Neural cell (in vitro differentiated cells): ENCODE measurements around the gene SELP. TPM values are rescaled to one million over a fixed set of nuclear protein-coding genes. Genes with fewer than 3 reads are reported as not detected.

Experiments used
- H2AFZ ChIP-seq: fragments of 200-600, 300-800 bp; sonication (generic), shearing (Covaris generic); 2 replicates; pipeline ENCODE4 v1.6.0; 2014; ENCODE audit warnings: low read depth, mild to moderate bottlenecking, antibody characterized with exemption, low read length, moderate library complexity
- H3F3A ChIP-seq: fragments of 200-600 bp; shearing (Covaris generic); 2 replicates; pipeline ENCODE4 v1.6.1; 2016; ENCODE audit warnings: mild to moderate bottlenecking, moderate library complexity, mixed read lengths, antibody characterized with exemption, low read length; ENCODE audit not compliant: insufficient read depth, poor library complexity, severe bottlenecking
- H3K27ac ChIP-seq: fragments of 200-600, 300-800 bp; sonication (generic), shearing (Covaris generic); 2 replicates; pipeline ENCODE4 v1.5.1; 2014; ENCODE audit warnings: mild to moderate bottlenecking, low read length, moderate library complexity
- H3K27me3 ChIP-seq: fragments of 300-800, 200-600 bp; sonication (generic), shearing (Covaris generic); 2 replicates; pipeline ENCODE4 v1.6.0; 2014; ENCODE audit warnings: mild to moderate bottlenecking, low read depth, low read length, moderate library complexity; ENCODE audit not compliant: insufficient read depth
- H3K36me3 ChIP-seq: fragments of 300-800, 200-600 bp; sonication (generic), shearing (Covaris generic); 2 replicates; pipeline ENCODE4 v1.5.1; 2014; ENCODE audit warnings: mild to moderate bottlenecking, antibody characterized with exemption, low read length, moderate library complexity; ENCODE audit not compliant: insufficient read depth
- H3K4me2 ChIP-seq: fragments of 300-800, 200-600 bp; sonication (generic), shearing (Covaris generic); 2 replicates; pipeline ENCODE4 v1.6.0; 2014; ENCODE audit warnings: mild to moderate bottlenecking, low read length
- H3K4me3 ChIP-seq: fragments of 300-800, 200-600 bp; sonication (generic), shearing (Covaris generic); 2 replicates; pipeline ENCODE4 v1.5.1; 2014; ENCODE audit warnings: mild to moderate bottlenecking, low read length, moderate library complexity
- H3K79me2 ChIP-seq: fragments of 200-600 bp; shearing (Covaris generic); replicated peaks from 2 replicates; pipeline ENCODE4 v1.6.0; 2014; ENCODE audit warnings: mild to moderate bottlenecking, low read length, moderate library complexity; ENCODE audit not compliant: insufficient read depth
- H3K9ac ChIP-seq: fragments of 300-800, 200-600 bp; sonication (generic), shearing (Covaris generic); 2 replicates; pipeline ENCODE4 v1.6.1; 2016; ENCODE audit warnings: mild to moderate bottlenecking, low read length, mixed read lengths
- H3K9me2 ChIP-seq: fragments of 200-600 bp; shearing (Covaris generic); 2 replicates; pipeline ENCODE4 v1.6.1; 2016; ENCODE audit warnings: mild to moderate bottlenecking, low read length, mixed read lengths; ENCODE audit not compliant: insufficient read depth
- H3K9me3 ChIP-seq: fragments of 200-600, 300-800 bp; sonication (generic), shearing (Covaris generic); 2 replicates; pipeline ENCODE4 v1.6.1; 2016; ENCODE audit warnings: mild to moderate bottlenecking, mixed run types, low read length, moderate library complexity, mixed read lengths
- H4K20me1 ChIP-seq: fragments of 200-600 bp; shearing (Covaris generic); 2 replicates; pipeline ENCODE4 v1.6.1; 2016; ENCODE audit warnings: mild to moderate bottlenecking, mixed run types; ENCODE audit not compliant: insufficient read depth
- CTCF ChIP-seq: fragments of 450-650 bp; IDR thresholded peaks from 2 replicates; pipeline ENCODE4 v1.5.1; 2014; ENCODE audit warnings: antibody characterized with exemption, mild to moderate bottlenecking, moderate library complexity; ENCODE audit not compliant: poor library complexity, severe bottlenecking
- EP300 ChIP-seq: fragments of 450-650 bp; conservative IDR thresholded peaks from 2 replicates; pipeline ENCODE4 v1.6.1; 2014; ENCODE audit warnings: antibody characterized with exemption, mild to moderate bottlenecking, moderate library complexity; ENCODE audit not compliant: poor library complexity, severe bottlenecking
- EZH2 ChIP-seq: fragments of 200-600, 300-800 bp; shearing (Covaris generic), sonication (generic); IDR thresholded peaks from 2 replicates; pipeline ENCODE4 v1.6.1; 2014; ENCODE audit warnings: antibody characterized with exemption, low read length, borderline replicate concordance, mild to moderate bottlenecking; ENCODE audit not compliant: insufficient read depth, poor library complexity, severe bottlenecking
- MXI1 ChIP-seq: fragments of 450-650 bp; conservative IDR thresholded peaks from 2 replicates; pipeline ENCODE4 v1.6.1; 2014; ENCODE audit warnings: antibody characterized with exemption, mild to moderate bottlenecking; ENCODE audit not compliant: poor library complexity, severe bottlenecking
- POLR2AphosphoS5 ChIP-seq: IDR thresholded peaks from 2 replicates; pipeline ENCODE4 v1.6.1; 2012
- RAD21 ChIP-seq: fragments of 450-650 bp; conservative IDR thresholded peaks from 2 replicates; pipeline ENCODE4 v1.6.1; 2014; ENCODE audit warnings: antibody characterized with exemption, mild to moderate bottlenecking, moderate library complexity
- REST ChIP-seq: IDR thresholded peaks from 2 replicates; pipeline ENCODE4 v1.6.1; 2012; ENCODE audit warnings: borderline replicate concordance
- SMC3 ChIP-seq: fragments of 450-650 bp; conservative IDR thresholded peaks from 2 replicates; pipeline ENCODE4 v1.6.1; 2014; ENCODE audit warnings: antibody characterized with exemption, mild to moderate bottlenecking, moderate library complexity; ENCODE audit not compliant: poor library complexity
- TAF1 ChIP-seq: IDR thresholded peaks from 2 replicates; pipeline ENCODE4 v1.6.1; 2012; ENCODE audit warnings: low read depth
- polyA plus RNA-seq: library from polyadenylated mRNA; depleted of rRNA; stranded (reverse); fragments of >200 nt; gene quantifications from 2 replicates; pipeline ENCODE4 v1.2.3, GENCODE V29; 2014

The SELP gene
- polyA plus RNA-seq, 1 donor from 2014 or later = not detected

GRCh38 chr1:169647512-169647911, 17.6 kb upstream of the SELP start:
- Histone ChIP-seq H3F3A (no peaks in the 10 kb centered on the region), H3K9me3 (no peaks in the 10 kb centered on the region), H3K79me2 (no peaks in the 10 kb centered on the region), H3K36me3 (no peaks in the 10 kb centered on the region), H4K20me1 (no peaks in the 10 kb centered on the region), H3K4me2 (no peak overlapping the region), H3K9ac (no peak overlapping the region), H2AFZ (no peak overlapping the region), H3K27ac (no peak overlapping the region), H3K27me3 (no peaks in the 10 kb centered on the region), H3K9me2 (no peaks in the 10 kb centered on the region), H3K4me3 (no peak overlapping the region)
- TF ChIP-seq MXI1 = no peak
- TF ChIP-seq REST = no peak
- TF ChIP-seq SMC3 = no peak
- no peak for TF ChIP-seq EZH2
- no peak for TF ChIP-seq RAD21
- no peak for TF ChIP-seq CTCF
- TF ChIP-seq TAF1 = no peak
- no peak for TF ChIP-seq POLR2AphosphoS5
- no peak for TF ChIP-seq EP300

- Histone ChIP-seq H3K79me2 (no peaks in the 10 kb centered on the region), H3K36me3 (no peaks in the 10 kb centered on the region), H3K27ac (no peak overlapping the region), H4K20me1 (no peaks in the 10 kb centered on the region), H3K4me3 (no peak overlapping the region), H2AFZ (no peak overlapping the region), H3K27me3 (no peaks in the 10 kb centered on the region), H3K9ac (no peak overlapping the region), H3K9me2 (no peaks in the 10 kb centered on the region), H3F3A (no peaks in the 10 kb centered on the region), H3K4me2 (no peak overlapping the region), H3K9me3 (no peaks in the 10 kb centered on the region)
- no peak for TF ChIP-seq MXI1
- no peak for TF ChIP-seq EZH2
- no peak for TF ChIP-seq EP300
- TF ChIP-seq CTCF = no peak
- no peak for TF ChIP-seq REST
- no peak for TF ChIP-seq RAD21
- no peak for TF ChIP-seq SMC3
- no peak for TF ChIP-seq TAF1
- no peak for TF ChIP-seq POLR2AphosphoS5
These were observed 14.4 kb upstream of the SELP start for GRCh38 chr1:169644297-169644696.
